LNCAP (cell line): ENCODE data around the gene PSAT1.

Experiments used
- CTCF ChIP-seq: fragments of 450-650 bp; IDR thresholded peaks from 2 replicates; pipeline ENCODE4 v1.5.1; 2017; ENCODE audit warnings: mild to moderate bottlenecking

The PSAT1 gene

DNA sequence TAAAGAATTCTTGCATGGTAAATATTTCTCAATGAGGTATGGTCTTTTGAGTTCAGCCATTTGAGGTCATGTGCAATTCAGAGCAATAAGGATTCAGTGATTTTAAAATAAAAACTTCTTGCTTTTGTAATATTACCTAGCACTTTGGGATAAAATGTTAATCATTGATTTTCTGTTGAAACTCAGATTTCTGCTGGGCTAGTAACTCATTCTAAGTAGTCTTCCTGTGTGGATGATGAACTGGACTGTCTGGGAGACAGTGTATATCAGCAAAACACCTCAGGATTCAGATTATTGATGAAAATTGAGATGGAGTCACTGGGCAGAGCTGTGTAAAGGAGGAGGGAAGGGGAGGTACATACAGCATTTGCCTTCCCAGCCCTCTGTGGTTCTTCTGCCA lies 10.8 kb upstream of the PSAT1 start:
- no peak for TF ChIP-seq CTCF

- no peak for TF ChIP-seq CTCF
Measured at GRCh38 chr9:78286946-78287388, 10.0 kb upstream of the PSAT1 start.

DNA sequence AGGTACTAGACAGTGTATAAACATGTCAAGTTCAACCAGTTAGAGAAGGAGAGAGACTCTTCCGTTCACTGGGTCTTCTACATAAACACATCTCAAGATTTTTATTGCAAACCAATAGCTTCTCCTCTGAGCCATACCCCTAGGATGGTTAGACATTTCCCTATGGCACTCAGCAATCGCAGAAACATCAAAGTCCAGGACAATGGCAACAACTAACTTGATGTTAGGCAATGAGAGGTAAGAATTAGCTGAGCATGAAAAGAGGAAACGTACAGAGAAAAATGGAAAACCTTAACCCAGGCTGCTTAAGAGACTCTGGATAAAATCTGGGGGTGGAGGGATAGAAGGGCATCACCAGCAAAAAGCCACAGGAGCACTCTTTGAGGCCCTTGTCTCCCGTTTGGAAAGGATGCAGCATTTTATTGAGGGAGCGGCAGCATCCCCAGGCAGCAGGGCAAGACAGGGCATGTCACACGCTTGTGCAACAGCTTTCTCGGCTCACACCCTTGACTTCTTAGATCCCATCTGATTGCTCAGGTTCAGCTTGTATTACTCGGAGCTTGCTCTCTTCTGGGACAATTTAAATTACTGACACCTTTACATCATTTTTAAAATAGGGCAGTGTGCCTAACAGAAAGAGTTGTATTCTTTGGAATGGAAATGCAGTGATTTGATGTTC lies 8.6 kb upstream of the PSAT1 start:
- no peak for TF ChIP-seq CTCF

- no peak for TF ChIP-seq CTCF
Measured at GRCh38 chr9:78289474-78289873, 7.5 kb upstream of the PSAT1 start.

- no peak for TF ChIP-seq CTCF
Measured at GRCh38 chr9:78291240-78291925, 5.5 kb upstream of the PSAT1 start.

DNA sequence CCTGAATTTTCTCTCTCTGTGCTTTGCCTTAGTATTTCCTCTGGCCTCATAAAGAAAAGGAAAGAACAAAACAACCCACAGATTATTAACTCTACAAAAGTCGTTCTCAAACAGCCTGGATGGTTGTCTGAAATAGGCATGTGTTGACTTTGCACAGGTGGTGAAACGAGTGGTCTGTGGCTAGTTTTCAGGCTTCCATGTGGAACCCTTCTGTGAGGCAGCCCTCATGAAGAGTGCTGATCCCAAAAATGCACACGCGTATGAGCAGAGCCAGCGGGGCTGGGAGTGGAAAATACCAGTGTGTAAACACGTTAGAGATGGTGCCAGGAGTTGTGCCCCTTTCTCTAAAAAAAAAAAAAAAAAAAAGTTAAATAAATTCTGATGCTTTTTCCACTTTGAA lies 4.9 kb upstream of the PSAT1 start:
- no peak for TF ChIP-seq CTCF

DNA sequence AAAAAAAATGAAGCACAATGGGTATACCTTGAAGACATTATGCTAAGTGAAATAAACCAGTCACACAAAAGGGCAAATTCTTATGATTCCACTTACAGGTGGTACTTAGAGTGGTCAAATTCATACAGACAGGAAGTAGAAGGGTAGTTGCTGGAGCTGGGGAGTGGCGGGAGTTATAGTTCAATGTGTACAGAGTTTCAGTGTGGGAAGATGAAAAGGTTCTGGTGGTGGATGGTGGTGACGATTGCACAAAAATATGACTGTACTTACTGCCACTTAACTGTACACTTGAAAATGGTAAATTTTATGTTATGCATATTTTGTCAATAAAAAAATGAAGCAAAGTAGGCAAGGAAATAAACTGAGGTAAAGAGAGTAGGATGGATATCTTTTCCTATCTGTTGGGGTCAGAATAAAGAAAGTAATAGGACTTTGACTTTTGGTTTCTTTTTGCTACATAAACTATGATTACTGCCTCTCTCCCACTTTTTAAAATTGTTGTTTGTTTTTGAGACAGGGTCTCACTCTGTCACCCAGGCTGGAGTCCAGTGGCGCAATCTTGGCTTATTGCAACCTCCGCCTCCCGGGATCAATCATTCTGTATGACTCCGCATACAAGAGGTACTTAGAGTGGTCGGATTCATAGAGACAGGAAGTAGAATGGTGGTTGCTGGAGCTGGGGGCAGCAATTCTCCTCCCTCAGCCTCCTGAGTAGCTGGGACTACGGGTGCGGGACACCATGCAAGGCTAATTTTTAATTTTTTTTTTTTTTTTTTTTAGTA lies 4.0 kb upstream of the PSAT1 start:
- no peak for TF ChIP-seq CTCF
